ENCODE measurements around the gene SHLD2. TPM values are rescaled to one million over a fixed set of nuclear protein-coding genes. Genes with fewer than 3 reads are reported as not detected.
"Not testable (repeated sequence)": the region's sequence is repeated elsewhere in the genome, so short reads cannot be mapped to it uniquely, and the experiment has no call there.

SHLD2 gene
- total RNA-seq, 6 experiments from 2014 or later, result 17.1 to 24.3 (median 21.1) TPM

- H3K27ac Mint-ChIP-seq; H3K27me3 Mint-ChIP-seq (ENCODE audit: insufficient read depth); H3K4me1 Mint-ChIP-seq (ENCODE audit: low read depth); DNase-seq; H3K9me3 Mint-ChIP-seq; H3K4me3 Mint-ChIP-seq: not testable (repeated sequence)
- peaks cover 33% of the 10 kb centered on the region for H3K36me3 Mint-ChIP-seq (ENCODE audit: low read depth)
Observed at GRCh38 chr10:87187573-87187972, 92.6 kb downstream of the SHLD2 start.

GRCh38 chr10:87191841-87192240 lies 96.8 kb downstream of the SHLD2 start:
- not testable (repeated sequence) for H3K9me3 Mint-ChIP-seq; H3K27me3 Mint-ChIP-seq (ENCODE audit: insufficient read depth); H3K4me1 Mint-ChIP-seq (ENCODE audit: low read depth); DNase-seq; H3K4me3 Mint-ChIP-seq; H3K27ac Mint-ChIP-seq
- H3K36me3 Mint-ChIP-seq (ENCODE audit: low read depth), result peaks cover 13% of the 10 kb centered on the region; the same call in 1 of the 2 replicates

DNA sequence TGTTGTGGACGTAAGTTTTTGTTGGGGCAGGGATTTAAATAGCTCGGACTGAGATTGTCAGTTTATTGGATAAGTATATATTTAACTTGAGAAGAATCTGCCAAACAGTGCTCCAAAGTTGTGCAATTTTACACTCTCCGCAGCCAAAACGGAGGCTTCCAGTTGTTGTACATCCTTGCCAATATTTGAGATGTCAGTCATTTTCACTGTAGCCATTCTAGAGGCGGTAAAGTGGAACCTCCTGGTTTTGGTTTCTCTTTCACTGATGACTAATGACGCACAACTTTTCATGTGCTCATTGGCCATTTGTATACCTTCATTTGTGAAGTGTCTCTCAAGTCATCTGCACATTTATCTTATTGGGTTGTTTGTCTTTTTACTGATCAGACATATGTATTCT lies 105.9 kb downstream of the SHLD2 start:
- H3K9me3 Mint-ChIP-seq; H3K27ac Mint-ChIP-seq; H3K27me3 Mint-ChIP-seq (ENCODE audit: insufficient read depth); DNase-seq; H3K36me3 Mint-ChIP-seq (ENCODE audit: low read depth); H3K4me3 Mint-ChIP-seq: not testable (repeated sequence)
- peaks cover 11% of the 10 kb centered on the region for H3K4me1 Mint-ChIP-seq (ENCODE audit: low read depth)

- H3K27ac Mint-ChIP-seq; H3K27me3 Mint-ChIP-seq (ENCODE audit: insufficient read depth); H3K9me3 Mint-ChIP-seq; H3K36me3 Mint-ChIP-seq (ENCODE audit: low read depth); DNase-seq: not testable (repeated sequence)
- Mint-ChIP-seq H3K4me1 (ENCODE audit: low read depth) (peaks cover 11% of the 10 kb centered on the region), H3K4me3 (peak overlapping the region; percentile 94; the same call in 1 of the 2 replicates)
Observed at GRCh38 chr10:87204801-87205200, 109.8 kb downstream of the SHLD2 start.

GRCh38 chr10:87206922-87207321 lies 111.9 kb downstream of the SHLD2 start:
- not testable (repeated sequence) for H3K27ac Mint-ChIP-seq, H3K4me3 Mint-ChIP-seq, DNase-seq

DNA sequence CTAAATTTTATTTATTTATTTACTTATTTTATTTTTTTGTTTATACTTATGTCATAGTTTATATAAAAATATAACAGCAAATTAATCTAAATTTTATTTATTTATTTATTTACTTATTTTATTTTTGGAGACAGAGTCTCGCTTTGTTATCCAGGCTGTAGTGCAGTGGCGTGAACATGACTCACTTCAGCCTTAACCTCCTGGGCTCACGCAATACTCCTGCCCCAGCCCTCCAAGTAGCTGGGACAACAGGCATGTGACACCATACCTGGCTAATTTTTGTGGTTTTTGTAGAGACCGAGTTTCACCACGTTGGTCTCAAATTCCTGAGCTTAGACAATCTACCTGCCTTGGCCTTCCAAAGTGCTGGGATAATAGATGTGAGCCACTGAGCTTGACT lies 115.3 kb downstream of the SHLD2 start:
- not testable (repeated sequence) for H3K4me1 Mint-ChIP-seq (ENCODE audit: low read depth); DNase-seq; H3K4me3 Mint-ChIP-seq; H3K9me3 Mint-ChIP-seq; H3K27me3 Mint-ChIP-seq (ENCODE audit: insufficient read depth); H3K36me3 Mint-ChIP-seq (ENCODE audit: low read depth); H3K27ac Mint-ChIP-seq

More at GRCh38 chr10:87206922-87207321, 111.9 kb downstream of the SHLD2 start:
- not testable (repeated sequence) for H3K9me3 Mint-ChIP-seq; H3K36me3 Mint-ChIP-seq (ENCODE audit: low read depth); H3K27me3 Mint-ChIP-seq (ENCODE audit: insufficient read depth)
- peaks cover 17% of the 10 kb centered on the region for H3K4me1 Mint-ChIP-seq (ENCODE audit: low read depth)

DNA sequence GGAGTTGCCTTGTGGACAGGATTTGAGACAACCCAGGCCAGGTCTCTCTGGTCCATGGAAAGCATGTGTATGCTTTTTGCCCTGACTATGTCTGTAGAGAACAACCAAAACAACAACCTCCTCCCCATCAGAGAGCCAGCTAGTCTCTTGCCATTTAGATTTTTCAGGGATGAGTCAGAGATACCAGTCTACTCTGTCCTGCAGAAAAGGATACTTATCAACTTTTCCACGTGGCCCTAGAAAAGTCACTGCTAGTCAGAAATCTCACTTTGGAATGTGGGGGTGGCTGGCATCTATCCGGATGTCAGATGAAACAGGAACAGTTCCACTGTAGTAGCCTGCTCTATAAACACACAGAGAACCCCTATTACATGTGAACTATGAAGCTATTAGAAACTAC lies 116.8 kb downstream of the SHLD2 start:
- not testable (repeated sequence) for H3K4me3 Mint-ChIP-seq; H3K27me3 Mint-ChIP-seq (ENCODE audit: insufficient read depth); H3K36me3 Mint-ChIP-seq (ENCODE audit: low read depth); H3K27ac Mint-ChIP-seq; H3K4me1 Mint-ChIP-seq (ENCODE audit: low read depth); H3K9me3 Mint-ChIP-seq
- DNase-seq, result peak; percentile 55

DNA sequence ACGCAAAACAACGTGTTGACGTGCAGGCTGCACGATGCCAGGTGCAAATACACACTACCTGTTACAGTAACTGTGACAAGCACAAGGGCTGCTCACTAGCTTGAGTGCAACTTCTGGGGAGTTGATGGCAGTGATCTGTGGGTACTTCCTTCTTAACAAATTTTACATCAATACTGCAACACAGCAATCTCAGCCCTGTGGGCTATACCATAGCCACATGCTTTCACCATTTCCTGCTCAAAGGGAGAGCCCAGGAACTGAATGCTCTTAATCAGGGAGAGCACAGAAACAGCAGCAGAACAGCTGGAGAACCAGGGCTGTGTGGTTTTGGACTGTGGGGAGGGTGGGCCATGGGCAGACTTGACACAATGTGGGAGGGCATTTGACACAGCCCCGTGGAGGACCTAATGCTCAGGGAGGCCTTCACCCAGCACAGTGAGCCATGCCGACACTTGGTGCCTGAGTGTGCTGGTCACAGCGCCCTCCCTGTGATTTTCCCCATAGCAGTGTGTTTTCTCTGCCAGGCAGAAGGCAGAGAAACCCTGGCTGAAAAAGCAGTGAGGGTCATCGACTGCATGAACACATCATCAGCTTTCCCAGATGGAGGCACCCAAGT lies 118.3 kb downstream of the SHLD2 start:
- H3K27me3 Mint-ChIP-seq (ENCODE audit: insufficient read depth); DNase-seq; H3K4me3 Mint-ChIP-seq; H3K36me3 Mint-ChIP-seq (ENCODE audit: low read depth); H3K27ac Mint-ChIP-seq; H3K9me3 Mint-ChIP-seq; H3K4me1 Mint-ChIP-seq (ENCODE audit: low read depth): not testable (repeated sequence)

GRCh38 chr10:87213806-87214205 lies 118.8 kb downstream of the SHLD2 start:
- H3K27me3 Mint-ChIP-seq (ENCODE audit: insufficient read depth); H3K4me3 Mint-ChIP-seq; H3K36me3 Mint-ChIP-seq (ENCODE audit: low read depth); H3K27ac Mint-ChIP-seq; H3K9me3 Mint-ChIP-seq; DNase-seq; H3K4me1 Mint-ChIP-seq (ENCODE audit: low read depth): not testable (repeated sequence)

- not testable (repeated sequence) for H3K4me1 Mint-ChIP-seq (ENCODE audit: low read depth); H3K27ac Mint-ChIP-seq; DNase-seq; H3K9me3 Mint-ChIP-seq; H3K27me3 Mint-ChIP-seq (ENCODE audit: insufficient read depth); H3K4me3 Mint-ChIP-seq; H3K36me3 Mint-ChIP-seq (ENCODE audit: low read depth)
Observed at GRCh38 chr10:87216120-87216519, 121.1 kb downstream of the SHLD2 start.

DNA sequence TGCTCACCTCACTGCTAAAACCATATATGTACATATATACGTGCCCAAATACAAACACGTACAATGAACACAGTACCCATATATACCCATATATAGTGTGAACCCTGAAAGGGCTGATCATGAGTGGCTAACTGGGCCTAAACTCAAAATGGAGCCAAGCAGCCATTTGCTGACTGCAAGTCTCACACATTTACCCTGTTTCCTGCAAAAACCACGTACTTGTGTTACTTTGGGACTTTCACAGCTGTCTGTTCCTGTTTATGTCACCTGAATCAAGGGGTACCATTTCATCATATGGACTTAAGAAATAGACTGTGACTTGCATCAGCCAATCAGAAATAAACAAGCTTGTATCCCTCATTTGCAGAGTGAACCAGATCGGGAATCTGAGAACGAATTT lies 124.4 kb downstream of the SHLD2 start:
- H3K9me3 Mint-ChIP-seq; H3K36me3 Mint-ChIP-seq (ENCODE audit: low read depth); H3K4me3 Mint-ChIP-seq; H3K27me3 Mint-ChIP-seq (ENCODE audit: insufficient read depth); H3K27ac Mint-ChIP-seq; DNase-seq; H3K4me1 Mint-ChIP-seq (ENCODE audit: low read depth): not testable (repeated sequence)

GRCh38 chr10:87222789-87223188 lies 127.8 kb downstream of the SHLD2 start:
- H3K27me3 Mint-ChIP-seq (ENCODE audit: insufficient read depth); H3K36me3 Mint-ChIP-seq (ENCODE audit: low read depth); DNase-seq; H3K4me3 Mint-ChIP-seq; H3K27ac Mint-ChIP-seq; H3K4me1 Mint-ChIP-seq (ENCODE audit: low read depth); H3K9me3 Mint-ChIP-seq: not testable (repeated sequence)

DNA sequence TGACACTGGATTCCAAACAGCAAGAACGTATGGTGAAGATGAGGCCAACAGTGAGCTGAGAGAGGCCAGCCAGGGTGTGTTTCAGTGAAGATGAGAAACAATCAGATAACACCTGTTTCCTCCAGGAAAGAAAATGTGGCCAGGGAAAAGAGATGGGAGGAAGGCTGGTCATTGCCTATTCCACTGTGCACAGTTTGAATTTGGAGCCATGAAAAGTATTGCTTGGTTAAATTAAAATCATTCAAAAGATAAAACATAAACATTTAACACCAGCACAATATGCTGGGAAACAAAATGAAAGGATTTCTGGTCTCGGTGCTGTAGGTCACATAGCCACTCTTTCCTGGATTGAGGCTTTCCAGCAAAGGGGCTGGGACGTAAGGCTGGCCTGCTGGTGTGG lies 130.1 kb downstream of the SHLD2 start, which contains the start of gene NUTM2A:
TSS of gene NUTM2A (plus strand) at position 301 of the 400 bp plus-strand sequence. CDS start 383 bp downstream, outside the sequence.
- H3K4me3 Mint-ChIP-seq; H3K27ac Mint-ChIP-seq; H3K4me1 Mint-ChIP-seq (ENCODE audit: low read depth); H3K27me3 Mint-ChIP-seq (ENCODE audit: insufficient read depth); H3K36me3 Mint-ChIP-seq (ENCODE audit: low read depth); H3K9me3 Mint-ChIP-seq; DNase-seq: not testable (repeated sequence)

DNA sequence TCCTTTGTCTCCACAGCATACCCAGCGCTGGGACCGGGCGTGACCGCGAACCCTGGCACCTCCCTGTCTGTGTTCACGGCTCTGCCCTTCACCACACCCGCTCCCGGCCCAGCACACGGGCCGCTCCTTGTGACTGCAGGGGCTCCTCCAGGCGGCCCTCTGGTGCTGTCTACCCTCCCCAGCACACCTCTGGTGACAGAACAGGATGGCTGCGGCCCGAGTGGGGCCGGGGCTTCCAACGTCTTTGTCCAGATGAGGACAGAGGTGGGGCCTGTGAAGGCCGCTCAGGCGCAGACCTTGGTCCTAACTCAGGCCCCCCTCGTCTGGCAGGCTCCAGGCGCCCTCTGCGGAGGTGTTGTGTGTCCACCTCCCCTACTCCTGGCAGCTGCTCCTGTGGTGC lies 133.2 kb downstream of the SHLD2 start:
- not testable (repeated sequence) for H3K27me3 Mint-ChIP-seq (ENCODE audit: insufficient read depth); H3K4me3 Mint-ChIP-seq; H3K27ac Mint-ChIP-seq; H3K9me3 Mint-ChIP-seq; H3K36me3 Mint-ChIP-seq (ENCODE audit: low read depth); DNase-seq; H3K4me1 Mint-ChIP-seq (ENCODE audit: low read depth)

DNA sequence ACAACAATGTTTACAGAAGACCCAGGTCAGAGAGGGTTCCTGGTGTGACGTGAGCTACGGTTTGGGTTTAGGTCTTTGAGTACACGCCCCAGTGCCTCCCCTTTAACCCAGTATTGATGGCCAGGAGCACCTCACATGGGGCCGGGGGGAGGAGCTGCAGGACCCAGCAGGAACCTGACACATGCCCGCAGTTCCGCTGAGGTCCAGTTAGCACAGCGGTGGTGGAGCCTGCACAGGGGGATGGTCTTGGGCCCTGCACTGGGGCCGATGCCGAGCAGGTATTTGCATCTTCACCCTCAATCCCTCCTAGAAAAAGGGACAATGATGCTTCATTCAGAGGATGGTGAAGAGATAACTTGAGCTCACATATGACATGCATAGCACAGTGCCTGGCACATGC lies 134.2 kb downstream of the SHLD2 start:
- H3K27ac Mint-ChIP-seq; H3K27me3 Mint-ChIP-seq (ENCODE audit: insufficient read depth); DNase-seq; H3K9me3 Mint-ChIP-seq; H3K36me3 Mint-ChIP-seq (ENCODE audit: low read depth); H3K4me1 Mint-ChIP-seq (ENCODE audit: low read depth); H3K4me3 Mint-ChIP-seq: not testable (repeated sequence)
